ENCODE results near the gene NID1. TPM values are rescaled to one million over a fixed set of nuclear protein-coding genes. Genes with fewer than 3 reads are reported as not detected.

NID1 gene
- total and polyA plus RNA-seq, 2 donors (not counting 3 experiments of a cell fraction or from before 2014, with no cell fraction given) = 87.0 to 109 TPM

- Histone ChIP-seq H4K20me1 (replicated peaks; ENCODE audit: control insufficient read depth, extremely low read depth, insufficient read depth, low read length) (no peaks in the 10 kb centered on the region), H3K27ac (ENCODE audit: insufficient read depth, low read depth, low read length) (no peak overlapping the region), H3K27me3 (ENCODE audit: control insufficient read depth in 2 of 2, insufficient read depth in 2 of 2, low read length in 2 of 2) (no peaks in the 10 kb centered on the region), H3K4me2 (ENCODE audit: insufficient read depth, low read length) (no peak overlapping the region), H3K4me3 (replicated peaks in 1 of 3; ENCODE audit: insufficient read depth in 1 of 3, low read depth in 1 of 3, low read length in 3 of 3) (no peak overlapping the region), H3K36me3 (ENCODE audit: control insufficient read depth in 2 of 2, extremely low read depth in 1 of 2, insufficient read depth in 2 of 2, low read length in 2 of 2) (no peaks in the 10 kb centered on the region), H3K9ac (replicated peaks; ENCODE audit: extremely low read depth, insufficient read depth, low read length) (no peak overlapping the region), H2AFZ (ENCODE audit: low read depth, low read length) (no peak overlapping the region), H3K4me1 (ENCODE audit: control insufficient read depth, extremely low read depth, insufficient read depth, low read length) (peaks cover 8% of the 10 kb centered on the region), H3K9me3 (replicated peaks; ENCODE audit: control insufficient read depth, insufficient read depth, low read length) (no peaks in the 10 kb centered on the region), H3K79me2 (ENCODE audit: control insufficient read depth, insufficient read depth, low read length) (no peaks in the 10 kb centered on the region), H3K9me1 (replicated peaks; ENCODE audit: control insufficient read depth, extremely low read depth, insufficient read depth, low read length) (no peaks in the 10 kb centered on the region)
- FAIRE-seq = no peak
- ChIA-PET POLR2A (no interaction called here), CTCF (interaction anchor here (1.0 to 4.2 kb wide), 2 partner anchors 13 to 41 kb away, joined by 3 to 22 read pairs; no protein-coding TSS in a partner anchor)
- intact Hi-C loops (cut with micrococcal nuclease) = no loop called here
- TF ChIP-seq POLR2AphosphoS5 (IDR thresholded peaks at IDR 0.05; ENCODE audit: insufficient read depth, low read depth, low read length) = no peak
- no peak for TF ChIP-seq POLR2A (IDR thresholded peaks at IDR 0.05; ENCODE audit: low read depth, low read length)
- no peak for TF ChIP-seq GATA2 (IDR thresholded peaks at IDR 0.05; ENCODE audit: insufficient read depth, insufficient read length, low read depth, low read length)
- no peak for TF ChIP-seq CTCF (IDR thresholded peaks at IDR 0.05; ENCODE audit: extremely low read depth in 1 of 2, insufficient read depth in 1 of 2, low read depth in 1 of 2, low read length in 2 of 2)
- TF ChIP-seq MYC (IDR thresholded peaks at IDR 0.05; ENCODE audit: low read depth, low read length) = no peak
- TF ChIP-seq EZH2 (IDR thresholded peaks at IDR 0.05; ENCODE audit: borderline replicate concordance, low read depth, low read length, severe bottlenecking) = no peak
- BruUV-seq (replicated peaks) = no TSS peak
- no peak for DNase-seq (ENCODE audit: low read depth, low spot score)
- dilution Hi-C loops (cut with MboI; ENCODE audit: extremely low pct_ligation_motif_present, low sequenced_read_pairs) = no loop called here
These were observed 134.3 kb downstream of the NID1 start for GRCh38 chr1:235930543-235930942.

GRCh38 chr1:235929216-235929615, 135.7 kb downstream of the NID1 start:
- intact Hi-C loops (cut with micrococcal nuclease) (no loop called here), dilution Hi-C loops (cut with MboI; ENCODE audit: extremely low pct_ligation_motif_present, low sequenced_read_pairs) (no loop called here)
- H3K9me3 ChIP-seq (replicated peaks; ENCODE audit: control insufficient read depth, insufficient read depth, low read length) = no peaks in the 10 kb centered on the region
- CTCF ChIA-PET = interaction anchor here (0.8 to 1.6 kb wide), 3 partner anchors 13 to 86 kb away, joined by 3 to 4 read pairs (median 4); partner anchors contain the start of gene LYST
- TF ChIP-seq MAX (IDR thresholded peaks at IDR 0.05; ENCODE audit: insufficient read depth, insufficient read length) = no peak
- no peak for TF ChIP-seq CTCF (IDR thresholded peaks at IDR 0.05; ENCODE audit: extremely low read depth in 1 of 2, insufficient read depth in 1 of 2, low read depth in 1 of 2, low read length in 2 of 2)
- TF ChIP-seq FOS (IDR thresholded peaks at IDR 0.05; ENCODE audit: borderline replicate concordance, insufficient read depth, low read length) = no peak
- no peak for TF ChIP-seq GATA2 (IDR thresholded peaks at IDR 0.05; ENCODE audit: insufficient read depth, insufficient read length, low read depth, low read length)
- TF ChIP-seq POLR2A (IDR thresholded peaks at IDR 0.05; ENCODE audit: low read depth, low read length) = no peak
- no peak for TF ChIP-seq MYC (IDR thresholded peaks at IDR 0.05; ENCODE audit: low read depth, low read length)
- no peak for TF ChIP-seq JUN (IDR thresholded peaks at IDR 0.05; ENCODE audit: borderline replicate concordance, insufficient read depth, insufficient read length, low read depth)
- no peak for TF ChIP-seq POLR2AphosphoS5 (IDR thresholded peaks at IDR 0.05; ENCODE audit: insufficient read depth, low read depth, low read length)
- no peak for TF ChIP-seq EZH2 (IDR thresholded peaks at IDR 0.05; ENCODE audit: borderline replicate concordance, low read depth, low read length, severe bottlenecking)
- H3K27me3 ChIP-seq (ENCODE audit: control insufficient read depth in 2 of 2, insufficient read depth in 2 of 2, low read length in 2 of 2) = no peaks in the 10 kb centered on the region
- FAIRE-seq (no peak), DNase-seq (ENCODE audit: low read depth, low spot score) (no peak)
- H3K36me3 ChIP-seq (ENCODE audit: control insufficient read depth in 2 of 2, extremely low read depth in 1 of 2, insufficient read depth in 2 of 2, low read length in 2 of 2) = no peaks in the 10 kb centered on the region
- H4K20me1 ChIP-seq (replicated peaks; ENCODE audit: control insufficient read depth, extremely low read depth, insufficient read depth, low read length) = no peaks in the 10 kb centered on the region
- BruUV-seq (replicated peaks) = no TSS peak
- H3K9ac ChIP-seq (replicated peaks; ENCODE audit: extremely low read depth, insufficient read depth, low read length) = no peak overlapping the region
- H3K27ac ChIP-seq (ENCODE audit: insufficient read depth, low read depth, low read length) = no peak overlapping the region
- H3K4me2 ChIP-seq (ENCODE audit: insufficient read depth, low read length) = no peak overlapping the region
- H3K4me1 ChIP-seq (ENCODE audit: control insufficient read depth, extremely low read depth, insufficient read depth, low read length) = peaks cover 8% of the 10 kb centered on the region
- no peaks in the 10 kb centered on the region for H3K9me1 ChIP-seq (replicated peaks; ENCODE audit: control insufficient read depth, extremely low read depth, insufficient read depth, low read length)
- no peaks in the 10 kb centered on the region for H3K79me2 ChIP-seq (ENCODE audit: control insufficient read depth, insufficient read depth, low read length)
- POLR2A ChIA-PET = no interaction called here
- H3K4me3 ChIP-seq (replicated peaks in 1 of 3; ENCODE audit: insufficient read depth in 1 of 3, low read depth in 1 of 3, low read length in 3 of 3) = no peak overlapping the region
- no peak overlapping the region for H2AFZ ChIP-seq (ENCODE audit: low read depth, low read length)

Data from endothelial cell of umbilical vein (primary cell).